GM21737 (cell line): ENCODE data around the gene CLEC4C.
"Not testable (repeated sequence)": the region's sequence is repeated elsewhere in the genome, so short reads cannot be mapped to it uniquely, and the experiment has no call there.

Source experiments
- ATAC-seq: cut with Tn5 transposase; IDR thresholded peaks from one replicate; pipeline ENCODE4 v1.9.1; 2021; ENCODE audit warnings: mild to moderate bottlenecking, moderate library complexity; ENCODE audit not compliant: unreplicated experiment

The CLEC4C gene

GRCh38 chr12:7747246-7747645, at the start of gene CLEC4C:
TSS of gene CLEC4C (minus strand) at chr12:7747375. CDS start at chr12:7747348, 27 bp downstream.
- no peak for ATAC-seq

GRCh38 chr12:7793211-7793610, 46.0 kb upstream of the CLEC4C start:
- no peak for ATAC-seq

GRCh38 chr12:7788884-7789528, 41.8 kb upstream of the CLEC4C start, which contains the start of gene NANOG:
TSS of gene NANOG (plus strand) at chr12:7789402. CDS start at chr12:7789615, 213 bp downstream.
- ATAC-seq, result not testable (repeated sequence)

GRCh38 chr12:7788294-7788660, 41.1 kb upstream of the CLEC4C start:
- no peak for ATAC-seq

GRCh38 chr12:7787574-7788293, 40.6 kb upstream of the CLEC4C start:
- no peak for ATAC-seq

- ATAC-seq, result no peak
Observed at GRCh38 chr12:7784701-7785100, 37.5 kb upstream of the CLEC4C start.

GRCh38 chr12:7783433-7783832, 36.3 kb upstream of the CLEC4C start:
- not testable (repeated sequence) for ATAC-seq

- no peak for ATAC-seq
Observed at GRCh38 chr12:7782055-7782454, 34.9 kb upstream of the CLEC4C start.

- no peak for ATAC-seq
Observed at GRCh38 chr12:7781274-7781673, 34.1 kb upstream of the CLEC4C start.

GRCh38 chr12:7769999-7770398, 22.8 kb upstream of the CLEC4C start:
- ATAC-seq, result no peak

- no peak for ATAC-seq
Observed at GRCh38 chr12:7758766-7759140, 11.6 kb upstream of the CLEC4C start.

- no peak for ATAC-seq
Observed at GRCh38 chr12:7756993-7757392, 9.8 kb upstream of the CLEC4C start.

- not testable (repeated sequence) for ATAC-seq
Observed at GRCh38 chr12:7755668-7756067, 8.5 kb upstream of the CLEC4C start.

- not testable (repeated sequence) for ATAC-seq
Observed at GRCh38 chr12:7751941-7752922, 5.1 kb upstream of the CLEC4C start.

- ATAC-seq, result no peak
Observed at GRCh38 chr12:7751394-7751793, 4.2 kb upstream of the CLEC4C start.

GRCh38 chr12:7750350-7750749, 3.2 kb upstream of the CLEC4C start:
- no peak for ATAC-seq

- ATAC-seq, result no peak
Observed at GRCh38 chr12:7749442-7749841, 2.3 kb upstream of the CLEC4C start.

- no peak for ATAC-seq
Observed at GRCh38 chr12:7748852-7749251, 1.7 kb upstream of the CLEC4C start.

- no peak for ATAC-seq
Observed at GRCh38 chr12:7732993-7733392, 14.2 kb downstream of the CLEC4C start.

- no peak for ATAC-seq
Observed at GRCh38 chr12:7731486-7731885, 15.7 kb downstream of the CLEC4C start.

- ATAC-seq, result not testable (repeated sequence)
Observed at GRCh38 chr12:7730984-7731383, 16.2 kb downstream of the CLEC4C start.
